Measurements from ENCODE around the gene CTU1.
A peak's percentile ranks its signal among the peaks of the same experiment; 100 is the strongest.
"Not testable (repeated sequence)": the region's sequence is repeated elsewhere in the genome, so short reads cannot be mapped to it uniquely, and the experiment has no call there.

CTU1 gene

GRCh38 chr19:51108066-51108804 is at the start of gene CTU1:
Gene CTU1 (minus strand): TSS chr19:51108409. CDS start chr19:51104569, 3,840 bp downstream.
- DNase-seq = peak; percentile 99

GRCh38 chr19:51157265-51157664 is 49.1 kb upstream of the CTU1 start:
- no peak for DNase-seq

- DNase-seq = no peak
Observed at GRCh38 chr19:51156710-51157109, 48.5 kb upstream of the CTU1 start.

DNA sequence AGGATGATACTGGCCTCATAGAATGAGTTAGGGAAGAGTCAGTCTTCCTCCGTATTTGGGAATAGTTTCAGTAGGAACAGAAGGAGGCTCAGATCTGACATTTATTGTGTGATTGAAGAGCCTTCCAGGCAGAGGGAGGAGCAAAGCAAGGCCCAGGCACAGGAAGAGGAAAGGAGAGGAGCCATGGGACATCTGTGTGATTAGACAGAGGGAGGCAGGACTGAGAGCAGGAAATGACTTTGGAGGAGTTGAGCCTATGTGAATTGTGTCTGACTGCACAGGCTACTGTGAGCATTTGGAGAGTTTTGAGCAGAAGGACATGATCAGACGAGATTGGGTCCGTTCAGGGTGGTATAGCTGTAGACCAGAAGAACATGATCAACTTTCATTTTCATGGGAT is 42.4 kb upstream of the CTU1 start:
- no peak for DNase-seq

DNA sequence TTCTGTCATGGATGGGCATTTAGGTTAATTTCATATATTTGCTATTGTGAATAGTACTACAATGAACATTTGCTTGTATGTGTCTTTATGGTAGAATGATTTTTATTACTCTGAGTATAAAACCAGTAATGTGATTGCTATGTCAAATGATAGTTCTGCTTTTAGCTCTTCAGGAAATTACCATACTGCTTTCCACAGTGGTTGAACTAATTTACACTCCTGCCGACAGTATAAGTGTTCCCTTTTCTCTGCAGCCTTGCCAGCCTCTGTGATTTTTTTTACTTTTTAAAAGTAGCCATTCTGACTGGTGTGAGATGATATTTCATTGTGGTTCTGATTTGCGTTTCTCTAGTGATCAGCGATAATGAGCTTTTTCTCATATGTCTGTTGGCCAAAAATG is 40.4 kb upstream of the CTU1 start:
- DNase-seq = no peak

GRCh38 chr19:51147663-51148062 is 39.5 kb upstream of the CTU1 start:
- no peak for DNase-seq

DNA sequence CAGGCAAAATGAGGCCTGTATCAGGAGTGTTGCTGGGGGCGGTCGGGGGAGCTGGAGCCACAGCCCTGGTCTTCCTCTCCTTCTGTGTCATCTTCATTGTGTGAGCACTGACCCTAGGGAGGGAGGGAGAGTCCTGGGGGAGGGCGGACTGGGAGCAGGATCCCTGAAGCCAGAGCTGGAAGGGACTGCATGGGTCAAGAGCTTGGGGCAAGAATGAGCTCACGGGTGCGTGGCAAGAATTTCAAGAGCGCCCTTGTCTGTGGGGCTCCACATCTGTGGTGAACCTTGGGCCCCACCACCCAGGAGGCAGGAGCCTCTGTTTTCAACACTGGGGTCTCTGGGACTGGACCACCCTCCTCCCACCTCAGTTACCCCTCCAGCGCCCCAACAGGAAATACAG is 38.5 kb upstream of the CTU1 start:
- DNase-seq = no peak

- DNase-seq = no peak
Observed at GRCh38 chr19:51145916-51146493, 37.8 kb upstream of the CTU1 start.

DNA sequence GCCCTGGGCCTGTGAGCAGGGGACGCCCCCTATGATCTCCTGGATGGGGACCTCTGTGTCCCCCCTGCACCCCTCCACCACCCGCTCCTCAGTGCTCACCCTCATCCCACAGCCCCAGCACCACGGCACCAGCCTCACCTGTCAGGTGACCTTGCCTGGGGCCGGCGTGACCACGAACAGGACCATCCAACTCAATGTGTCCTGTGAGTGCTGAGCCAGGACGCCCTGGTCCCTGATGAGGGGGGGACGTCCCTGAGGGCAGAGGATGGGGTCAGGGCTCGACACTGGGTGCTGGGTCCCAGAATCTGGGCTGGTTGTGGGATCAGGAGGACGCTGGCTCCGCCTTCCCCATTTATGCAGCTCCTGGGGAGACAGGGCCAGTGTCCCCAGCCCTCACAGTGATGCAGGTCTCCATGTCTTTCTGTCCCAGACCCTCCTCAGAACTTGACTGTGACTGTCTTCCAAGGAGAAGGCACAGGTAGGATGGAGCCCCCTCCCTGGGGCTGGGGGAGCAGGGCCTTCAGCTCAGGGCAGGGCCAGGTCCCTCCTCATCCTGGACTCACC is 36.4 kb upstream of the CTU1 start:
- DNase-seq = no peak

- DNase-seq = no peak
Observed at GRCh38 chr19:51143486-51143885, 35.3 kb upstream of the CTU1 start.

DNA sequence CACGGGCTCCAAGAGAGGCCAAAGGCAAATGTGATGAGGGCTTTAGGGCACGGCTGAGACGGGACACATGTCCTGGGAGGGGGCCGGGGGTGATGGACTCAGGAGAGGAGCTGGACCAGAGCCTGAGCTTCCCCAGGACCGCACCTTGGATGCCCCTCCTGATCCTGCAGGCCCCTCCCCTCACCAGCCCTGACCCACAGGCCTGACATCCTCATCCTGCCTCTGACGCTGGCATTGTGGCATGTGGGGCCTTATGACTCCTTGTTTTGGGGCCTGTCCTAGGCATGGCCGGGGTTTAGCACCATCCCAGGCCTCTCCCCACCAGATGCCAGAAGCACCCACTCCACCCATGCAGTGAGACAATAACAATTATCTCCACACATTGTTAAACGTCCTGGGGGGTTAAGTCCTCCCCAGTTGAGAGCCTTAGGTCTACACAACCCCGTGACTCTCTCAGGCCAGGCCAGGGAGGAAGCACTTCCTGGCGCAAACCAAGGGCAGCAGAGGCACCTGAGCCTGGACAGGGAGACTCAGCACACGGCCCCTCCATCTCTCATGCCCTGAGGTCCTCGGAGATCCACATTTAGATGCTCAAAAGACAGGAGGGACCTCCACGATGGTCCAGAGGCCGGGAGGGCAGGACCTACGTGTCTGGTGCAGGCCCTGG is 34.7 kb upstream of the CTU1 start:
- not testable (repeated sequence) for DNase-seq

- no peak for DNase-seq
Observed at GRCh38 chr19:51142119-51142518, 33.9 kb upstream of the CTU1 start, which contains the start of gene SIGLEC7. Gene SIGLEC7 (plus strand): TSS chr19:51142301. CDS start chr19:51142370, 69 bp downstream.

DNA sequence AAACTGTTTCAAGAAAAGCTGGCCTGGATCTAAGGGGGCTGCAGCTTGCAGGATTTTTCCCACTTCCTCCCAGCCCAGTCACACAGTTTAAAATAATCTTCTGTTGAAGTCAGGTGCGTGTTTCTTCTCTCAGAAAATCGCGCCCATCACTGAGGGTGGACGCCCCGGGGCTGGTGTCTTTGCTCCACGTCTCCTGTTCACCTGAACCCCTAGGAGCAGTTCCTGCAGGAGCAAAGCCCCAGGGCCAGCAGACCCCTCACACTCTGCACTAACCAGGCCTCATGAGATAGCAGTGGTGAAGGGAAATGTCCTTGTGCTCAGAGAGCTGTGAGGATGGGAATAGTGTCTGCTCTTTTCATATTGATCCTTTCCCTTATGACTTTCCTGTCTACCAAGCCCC is 33.0 kb upstream of the CTU1 start:
- no peak for DNase-seq

GRCh38 chr19:51140441-51140840 is 32.2 kb upstream of the CTU1 start:
- no peak for DNase-seq

DNA sequence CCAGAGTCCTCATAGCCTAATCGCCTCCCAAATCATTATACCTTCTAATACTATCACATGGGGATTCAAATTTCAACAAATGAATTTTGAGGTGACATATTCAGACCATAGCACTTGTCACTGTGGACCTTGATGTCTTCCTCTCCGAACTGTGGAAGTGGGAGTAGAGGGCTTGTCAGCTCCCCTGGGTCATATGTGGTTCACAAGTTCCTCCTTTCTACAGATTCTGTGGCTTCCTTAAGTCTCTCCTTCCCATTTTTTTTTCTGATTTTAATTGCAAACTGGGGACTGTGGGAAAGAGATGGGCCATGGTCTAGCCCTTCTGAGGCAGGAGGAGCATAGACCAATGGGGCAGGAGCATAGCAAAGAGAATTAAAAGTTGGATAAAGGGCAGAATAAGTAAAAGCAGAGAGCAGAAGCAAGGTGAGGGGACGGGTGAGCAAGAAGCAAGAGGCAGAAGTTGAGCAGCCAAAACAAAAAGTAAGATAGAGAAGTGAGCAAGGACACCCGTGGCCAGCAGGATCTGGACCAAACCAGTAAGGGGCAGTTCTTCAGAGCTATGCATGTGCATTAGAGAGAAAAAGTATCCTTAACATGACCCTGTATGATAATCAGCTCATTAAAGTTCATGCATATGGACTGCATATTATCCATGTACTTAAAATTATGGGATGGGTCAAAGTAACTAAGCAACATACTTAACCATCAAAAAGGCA is 31.2 kb upstream of the CTU1 start:
- no peak for DNase-seq

DNA sequence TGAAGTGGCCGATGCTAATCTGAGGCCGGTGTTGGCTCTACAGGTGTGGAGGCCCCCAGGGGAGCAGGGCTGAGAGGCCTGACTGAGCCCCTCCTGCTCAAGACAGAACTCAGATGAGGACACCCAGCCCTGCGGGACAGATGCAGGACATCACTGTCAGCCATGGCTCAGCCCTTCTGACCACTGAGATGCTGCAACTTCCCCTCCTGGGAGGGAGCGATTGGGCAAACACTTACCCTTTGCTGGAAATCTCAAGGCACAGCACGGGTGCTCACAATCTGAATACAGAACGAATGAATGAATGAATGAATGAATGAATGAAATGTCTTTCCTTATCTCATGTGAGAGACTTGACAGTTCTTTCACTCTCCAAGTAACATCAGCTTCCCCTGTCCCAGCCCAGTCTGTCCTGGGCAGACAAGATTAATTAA is 30.4 kb upstream of the CTU1 start:
- no peak for DNase-seq

- DNase-seq = no peak
Observed at GRCh38 chr19:51137792-51138425, 29.7 kb upstream of the CTU1 start.

DNA sequence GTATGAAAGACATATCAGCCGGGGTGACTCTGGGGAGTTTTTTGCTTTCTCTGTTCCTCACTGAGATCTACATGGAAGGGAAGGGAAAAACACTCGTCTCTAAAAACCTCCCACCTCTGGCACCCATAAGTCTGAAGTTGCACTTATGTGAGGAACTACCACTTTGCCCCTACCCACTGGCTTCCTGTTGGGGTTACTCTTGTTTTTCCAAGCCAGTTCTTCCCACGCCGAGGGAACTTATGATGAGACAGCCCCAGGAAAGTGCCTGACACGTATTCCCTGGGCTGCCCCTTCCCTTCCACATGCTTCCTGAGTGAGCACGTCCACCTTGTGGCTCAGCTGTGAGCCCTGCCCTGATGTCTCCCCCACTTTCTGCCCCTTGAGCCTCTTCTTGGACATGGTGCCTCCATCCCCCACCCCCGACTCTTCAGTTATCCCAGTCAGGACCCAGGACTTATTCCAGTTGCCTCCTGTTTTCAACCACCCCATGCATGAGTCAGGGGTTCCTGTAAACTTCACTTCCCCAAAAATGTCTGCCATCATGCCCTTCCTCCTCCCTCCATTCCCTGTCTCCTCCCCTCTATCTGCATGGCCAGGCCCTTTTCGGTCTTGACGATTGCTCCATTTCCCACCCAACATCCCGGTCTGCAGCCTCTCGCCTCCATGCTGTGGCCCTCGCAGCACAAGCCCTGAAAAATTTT is 28.8 kb upstream of the CTU1 start:
- no peak for DNase-seq

GRCh38 chr19:51135986-51136762 is 28.0 kb upstream of the CTU1 start:
- no peak for DNase-seq

- DNase-seq = no peak
Observed at GRCh38 chr19:51135004-51135403, 26.8 kb upstream of the CTU1 start.
